Measurements from ENCODE around the gene RAB17. TPM values are rescaled to one million over a fixed set of nuclear protein-coding genes. Genes with fewer than 3 reads are reported as not detected.

Gene RAB17
- total and polyA plus RNA-seq, 2 experiments from 2014 or later = 58.3 to 99.1 TPM

DNA sequence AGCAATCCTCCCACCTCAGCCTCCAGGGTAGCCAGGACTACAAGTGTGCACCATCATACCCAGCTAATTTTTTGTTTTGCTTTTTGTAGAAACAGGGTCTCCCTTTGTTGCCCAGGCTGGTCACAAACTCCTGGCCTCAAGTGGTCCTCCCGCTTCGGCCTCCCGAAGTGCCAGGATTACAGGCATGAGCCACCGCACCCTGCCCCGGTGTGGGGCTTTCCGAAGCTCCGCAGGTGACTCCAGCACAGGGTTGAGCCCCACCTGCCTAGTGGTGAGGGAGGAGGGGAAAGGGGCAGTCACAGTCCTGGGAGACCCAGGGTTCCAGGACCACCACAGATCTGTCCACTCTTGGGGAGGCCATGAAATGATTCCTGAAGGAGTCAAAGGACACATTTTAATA lies 19.0 kb downstream of the RAB17 start:
- H3K27ac ChIP-seq = no peak overlapping the region
- no peak overlapping the region for H3K4me3 ChIP-seq
- H2AFZ ChIP-seq = no peak overlapping the region
- TF ChIP-seq, protein P1, sequence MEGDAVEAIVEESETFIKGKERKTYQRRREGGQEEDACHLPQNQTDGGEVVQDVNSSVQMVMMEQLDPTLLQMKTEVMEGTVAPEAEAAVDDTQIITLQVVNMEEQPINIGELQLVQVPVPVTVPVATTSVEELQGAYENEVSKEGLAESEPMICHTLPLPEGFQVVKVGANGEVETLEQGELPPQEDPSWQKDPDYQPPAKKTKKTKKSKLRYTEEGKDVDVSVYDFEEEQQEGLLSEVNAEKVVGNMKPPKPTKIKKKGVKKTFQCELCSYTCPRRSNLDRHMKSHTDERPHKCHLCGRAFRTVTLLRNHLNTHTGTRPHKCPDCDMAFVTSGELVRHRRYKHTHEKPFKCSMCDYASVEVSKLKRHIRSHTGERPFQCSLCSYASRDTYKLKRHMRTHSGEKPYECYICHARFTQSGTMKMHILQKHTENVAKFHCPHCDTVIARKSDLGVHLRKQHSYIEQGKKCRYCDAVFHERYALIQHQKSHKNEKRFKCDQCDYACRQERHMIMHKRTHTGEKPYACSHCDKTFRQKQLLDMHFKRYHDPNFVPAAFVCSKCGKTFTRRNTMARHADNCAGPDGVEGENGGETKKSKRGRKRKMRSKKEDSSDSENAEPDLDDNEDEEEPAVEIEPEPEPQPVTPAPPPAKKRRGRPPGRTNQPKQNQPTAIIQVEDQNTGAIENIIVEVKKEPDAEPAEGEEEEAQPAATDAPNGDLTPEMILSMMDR (IDR thresholded peaks at IDR 0.05; ENCODE audit: poor library complexity) = no peak
- TF ChIP-seq EZH2 (IDR thresholded peaks at IDR 0.05; ENCODE audit: borderline replicate concordance) (no peak), EZH2phosphoT487 (IDR thresholded peaks at IDR 0.05; ENCODE audit: low read depth, severe bottlenecking, unreplicated experiment) (no peak)
- H3K79me2 ChIP-seq = no peaks in the 10 kb centered on the region
- H3K4me2 ChIP-seq = no peak overlapping the region
- no peak for DNase-seq (ENCODE audit: low spot score)
- H3K27me3 ChIP-seq = no peaks in the 10 kb centered on the region
- H4K20me1 ChIP-seq (ENCODE audit: insufficient read depth, poor library complexity, severe bottlenecking) = no peaks in the 10 kb centered on the region
- H3K9me2 ChIP-seq (replicated peaks; ENCODE audit: insufficient read depth) = no peaks in the 10 kb centered on the region
- H3K36me3 ChIP-seq (replicated peaks; ENCODE audit: insufficient read depth, low read depth) = no peaks in the 10 kb centered on the region
- no peaks in the 10 kb centered on the region for H3K9me3 ChIP-seq (ENCODE audit: low read depth)
- 80% methylated on average over 7 of the region's 7 CpGs for WGBS (ENCODE audit: low lambda C conversion rate, missing lambda C conversion rate)
- H3K4me1 ChIP-seq (ENCODE audit: insufficient read depth) = peaks cover 11% of the 10 kb centered on the region

DNA sequence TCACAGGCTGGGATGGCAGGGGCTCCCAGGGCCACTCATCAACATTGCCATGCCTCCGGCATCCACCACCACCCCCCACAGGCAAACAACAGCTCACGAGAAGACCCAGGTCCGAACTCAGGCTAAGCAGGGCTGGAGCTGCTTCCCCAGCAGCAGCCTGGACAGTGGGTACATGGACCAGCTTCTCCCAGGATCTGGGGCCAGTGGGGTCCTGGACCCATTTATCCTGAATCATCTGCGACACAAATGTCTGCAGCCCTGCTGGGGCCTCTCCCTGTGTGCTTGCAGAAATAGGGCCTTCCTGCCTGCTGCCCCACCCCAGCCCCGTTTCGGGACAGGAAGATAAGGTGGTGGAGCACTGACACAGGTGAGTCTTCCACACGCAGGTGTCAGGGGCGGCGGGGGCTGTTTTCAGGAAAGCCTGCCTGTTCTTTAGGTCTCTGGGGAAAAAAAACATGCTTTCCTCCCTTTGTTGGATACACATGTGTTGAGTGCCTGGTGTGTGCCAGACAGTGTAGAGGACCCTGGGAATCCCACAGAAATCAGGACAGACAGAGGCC lies 19.7 kb downstream of the RAB17 start:
- H4K20me1 ChIP-seq (ENCODE audit: insufficient read depth, poor library complexity, severe bottlenecking) = no peaks in the 10 kb centered on the region
- no peak for DNase-seq (ENCODE audit: low spot score)
- H3K36me3 ChIP-seq (replicated peaks; ENCODE audit: insufficient read depth, low read depth) = no peaks in the 10 kb centered on the region
- no peak overlapping the region for H3K27ac ChIP-seq
- H3K4me2 ChIP-seq = no peak overlapping the region
- 91% methylated on average over 9 of the region's 9 CpGs for WGBS (ENCODE audit: low lambda C conversion rate, missing lambda C conversion rate)
- no peaks in the 10 kb centered on the region for H3K79me2 ChIP-seq
- no peak overlapping the region for H2AFZ ChIP-seq
- H3K4me3 ChIP-seq = no peak overlapping the region
- TF ChIP-seq EZH2phosphoT487 (IDR thresholded peaks at IDR 0.05; ENCODE audit: low read depth, severe bottlenecking, unreplicated experiment) = no peak
- no peak for TF ChIP-seq EZH2 (IDR thresholded peaks at IDR 0.05; ENCODE audit: borderline replicate concordance)
- no peaks in the 10 kb centered on the region for H3K9me3 ChIP-seq (ENCODE audit: low read depth)
- peaks cover 11% of the 10 kb centered on the region for H3K4me1 ChIP-seq (ENCODE audit: insufficient read depth)
- H3K9me2 ChIP-seq (replicated peaks; ENCODE audit: insufficient read depth) = no peaks in the 10 kb centered on the region
- no peaks in the 10 kb centered on the region for H3K27me3 ChIP-seq

DNA sequence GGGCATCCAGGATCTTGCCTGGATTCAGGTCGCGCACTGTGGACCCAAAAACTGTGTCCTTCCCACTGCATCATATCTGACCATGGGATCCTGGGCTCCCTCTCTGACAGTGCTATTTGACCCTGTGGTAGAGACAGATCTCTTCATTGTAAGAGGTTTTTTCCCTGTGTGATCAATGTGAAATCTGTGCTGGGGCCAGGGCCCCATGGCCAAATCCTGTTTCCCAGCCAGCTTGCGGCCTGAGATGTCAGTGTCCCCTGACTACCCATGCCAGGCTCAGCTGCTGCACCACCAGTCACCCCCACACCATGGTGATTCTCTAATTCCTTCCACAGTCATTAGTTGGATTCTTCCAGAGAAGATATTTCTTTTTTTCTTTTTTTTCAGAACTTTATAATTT lies 20.6 kb downstream of the RAB17 start:
- Histone ChIP-seq H4K20me1 (ENCODE audit: insufficient read depth, poor library complexity, severe bottlenecking) (no peaks in the 10 kb centered on the region), H3K9me3 (ENCODE audit: low read depth) (no peaks in the 10 kb centered on the region), H3K27me3 (no peaks in the 10 kb centered on the region), H3K4me3 (no peak overlapping the region), H3K27ac (no peak overlapping the region), H3K4me2 (no peak overlapping the region), H2AFZ (no peak overlapping the region), H3K4me1 (ENCODE audit: insufficient read depth) (peaks cover 11% of the 10 kb centered on the region), H3K9me2 (replicated peaks; ENCODE audit: insufficient read depth) (no peaks in the 10 kb centered on the region), H3K79me2 (no peaks in the 10 kb centered on the region), H3K36me3 (replicated peaks; ENCODE audit: insufficient read depth, low read depth) (no peaks in the 10 kb centered on the region)
- no peak for DNase-seq (ENCODE audit: low spot score)
- TF ChIP-seq, protein P1 (IDR thresholded peaks at IDR 0.05; ENCODE audit: poor library complexity) = no peak
- TF ChIP-seq EZH2 (IDR thresholded peaks at IDR 0.05; ENCODE audit: borderline replicate concordance) = no peak
- TF ChIP-seq EZH2phosphoT487 (IDR thresholded peaks at IDR 0.05; ENCODE audit: low read depth, severe bottlenecking, unreplicated experiment) = no peak
- 99% methylated on average over 3 of the region's 3 CpGs for WGBS (ENCODE audit: low lambda C conversion rate, missing lambda C conversion rate)

DNA sequence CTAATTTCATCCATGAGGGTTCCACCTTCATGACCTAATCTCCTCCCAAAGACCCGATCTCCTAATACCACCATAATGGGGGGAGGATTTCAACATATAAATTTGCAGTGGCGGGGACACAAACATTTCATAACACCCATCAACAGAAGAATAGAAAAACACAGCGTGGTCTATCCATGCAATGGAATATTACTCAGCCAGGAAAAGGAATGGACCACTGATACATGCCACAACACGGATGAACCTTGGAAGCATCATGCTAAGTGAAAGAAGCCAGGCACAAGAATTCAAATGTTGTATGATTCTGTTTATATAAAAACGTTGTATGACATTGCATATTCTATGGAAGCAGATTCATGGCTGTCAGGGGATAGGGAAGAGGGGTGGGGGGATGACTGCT lies 21.5 kb downstream of the RAB17 start:
- Histone ChIP-seq H3K79me2 (no peaks in the 10 kb centered on the region), H3K27ac (no peak overlapping the region), H3K4me3 (no peak overlapping the region), H3K36me3 (replicated peaks; ENCODE audit: insufficient read depth, low read depth) (no peaks in the 10 kb centered on the region), H3K4me2 (no peak overlapping the region), H3K9me3 (ENCODE audit: low read depth) (no peaks in the 10 kb centered on the region), H3K27me3 (no peaks in the 10 kb centered on the region), H3K4me1 (ENCODE audit: insufficient read depth) (peaks cover 11% of the 10 kb centered on the region), H2AFZ (no peak overlapping the region), H4K20me1 (ENCODE audit: insufficient read depth, poor library complexity, severe bottlenecking) (no peaks in the 10 kb centered on the region), H3K9me2 (replicated peaks; ENCODE audit: insufficient read depth) (no peaks in the 10 kb centered on the region)
- 92% methylated on average over 5 of the region's 5 CpGs for WGBS (ENCODE audit: low lambda C conversion rate, missing lambda C conversion rate)
- no peak for DNase-seq (ENCODE audit: low spot score)
- no peak for TF ChIP-seq EZH2phosphoT487 (IDR thresholded peaks at IDR 0.05; ENCODE audit: low read depth, severe bottlenecking, unreplicated experiment)
- TF ChIP-seq, protein P1 (IDR thresholded peaks at IDR 0.05; ENCODE audit: poor library complexity) = no peak
- TF ChIP-seq EZH2 (IDR thresholded peaks at IDR 0.05; ENCODE audit: borderline replicate concordance) = no peak

Measured in hepatocyte (in vitro differentiated cells).